HFFc6 (cell line): ENCODE results near the gene SPATA16. TPM values are rescaled to one million over a fixed set of nuclear protein-coding genes. Genes with fewer than 3 reads are reported as not detected.

Experiments used
- DNase-seq: peaks from one replicate; pipeline ENCODE4 v3.0.0-alpha.2; 2018
- H3K27ac Mint-ChIP-seq: 2 replicates; pipeline ENCODE4 v1.8.0; 2020; ENCODE audit warnings: mild to moderate bottlenecking, mixed read lengths
- H3K27me3 Mint-ChIP-seq: 2 replicates; pipeline ENCODE4 v1.8.0; 2021; ENCODE audit warnings: mild to moderate bottlenecking, moderate library complexity, mixed read lengths; ENCODE audit not compliant: insufficient read depth
- H3K36me3 Mint-ChIP-seq: 2 replicates; pipeline ENCODE4 v1.8.0; 2021; ENCODE audit warnings: low read depth, mixed read lengths
- H3K4me1 Mint-ChIP-seq: 2 replicates; pipeline ENCODE4 v1.8.0; 2020; ENCODE audit warnings: low read depth, mixed read lengths
- H3K4me3 Mint-ChIP-seq: 2 replicates; pipeline ENCODE4 v1.8.0; 2020; ENCODE audit warnings: mild to moderate bottlenecking, moderate library complexity, mixed read lengths
- H3K9me3 Mint-ChIP-seq: 2 replicates; pipeline ENCODE4 v1.8.0; 2020; ENCODE audit warnings: mild to moderate bottlenecking, mixed read lengths
- CTCF ChIP-seq: fragments of 200-600 bp; sonication (generic); IDR thresholded peaks from 2 replicates; pipeline ENCODE4 v1.5.0; 2021; ENCODE audit warnings: antibody characterized with exemption, mild to moderate bottlenecking
- total RNA-seq, 6 experiments: library from RNA; stranded (reverse); fragmentation: NEBNext Ultra II Directional; extraction: Animal tissue kit (Norgen Biotek cat#: 25700); gene quantifications; 2 replicates in 1 of 6; 3 replicates in 5 of 6; pipeline ENCODE4 v1.2.3, GENCODE V29; 2021

SPATA16 gene
- total RNA-seq, 6 experiments from 2014 or later: not detected

- no peak for DNase-seq
- H3K4me1 Mint-ChIP-seq: no peaks in the 10 kb centered on the region
- no peaks in the 10 kb centered on the region for H3K36me3 Mint-ChIP-seq
- H3K27me3 Mint-ChIP-seq: peaks cover 1% of the 10 kb centered on the region; the same call in 1 of the 2 replicates
- no peaks in the 10 kb centered on the region for H3K9me3 Mint-ChIP-seq
- H3K27ac Mint-ChIP-seq: no peak overlapping the region
- TF ChIP-seq CTCF: no peak
- H3K4me3 Mint-ChIP-seq: no peak overlapping the region
Measured at GRCh38 chr3:173058229-173058628, 82.8 kb downstream of the SPATA16 start.

- no peak for TF ChIP-seq CTCF
- Mint-ChIP-seq H3K27me3 (peaks cover 3% of the 10 kb centered on the region; the same call in 1 of the 2 replicates), H3K4me3 (no peak overlapping the region), H3K9me3 (no peaks in the 10 kb centered on the region), H3K27ac (no peak overlapping the region), H3K36me3 (no peaks in the 10 kb centered on the region), H3K4me1 (no peaks in the 10 kb centered on the region)
- no peak for DNase-seq
Measured at GRCh38 chr3:173055228-173055933, 85.7 kb downstream of the SPATA16 start.

DNA sequence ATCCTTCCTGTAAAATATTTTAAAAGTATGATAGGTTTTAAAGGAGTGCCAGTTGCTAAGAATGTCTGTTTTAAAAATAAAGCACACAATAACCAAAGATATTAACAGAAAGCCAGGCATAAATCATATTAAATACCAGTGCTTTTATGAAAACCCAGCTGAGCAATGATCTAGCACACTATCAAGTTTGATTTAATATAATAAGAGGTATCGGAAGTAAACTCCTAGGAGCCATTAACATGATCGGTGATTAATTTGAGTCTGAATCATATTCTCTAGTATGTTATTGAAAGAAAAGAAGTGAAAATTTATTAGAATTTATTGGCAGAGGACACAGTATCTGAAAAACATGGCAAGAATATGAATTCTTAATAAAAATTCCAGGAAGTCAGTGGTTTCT, 91.7 kb downstream of the SPATA16 start:
- Mint-ChIP-seq H3K4me3 (no peak overlapping the region), H3K9me3 (no peaks in the 10 kb centered on the region), H3K36me3 (no peaks in the 10 kb centered on the region), H3K27ac (no peak overlapping the region), H3K4me1 (no peaks in the 10 kb centered on the region), H3K27me3 (peaks cover 2% of the 10 kb centered on the region; the same call in 1 of the 2 replicates)
- no peak for TF ChIP-seq CTCF
- no peak for DNase-seq

DNA sequence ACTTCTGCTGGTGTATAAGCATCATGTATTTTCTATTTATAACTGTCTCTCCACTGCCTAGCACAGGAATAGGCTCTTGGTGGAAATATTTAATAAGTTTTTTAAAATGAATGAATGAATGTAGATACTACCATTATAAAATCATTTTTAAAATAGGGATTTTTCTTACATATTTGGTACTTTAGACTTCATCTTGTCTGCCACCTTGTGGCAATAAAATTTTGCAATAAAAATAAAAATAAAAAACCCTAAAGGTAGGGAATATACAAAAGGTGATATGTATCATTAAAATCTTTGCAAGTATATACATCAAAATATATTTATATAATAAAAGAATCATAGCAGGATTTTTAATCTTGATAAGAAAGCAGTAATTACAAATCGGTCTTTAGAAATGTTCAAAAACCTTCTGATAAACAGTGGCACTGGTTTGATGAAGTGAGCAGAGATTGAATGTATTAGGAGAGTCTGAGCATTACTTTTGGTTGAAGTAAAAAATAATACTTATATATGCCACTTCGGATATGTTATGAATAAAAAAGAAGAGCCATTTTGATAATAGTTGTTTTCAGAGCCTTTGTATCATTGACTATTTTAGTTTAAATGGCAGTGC, 95.2 kb downstream of the SPATA16 start:
- Mint-ChIP-seq H3K36me3 (no peaks in the 10 kb centered on the region), H3K4me1 (no peaks in the 10 kb centered on the region), H3K27ac (no peak overlapping the region), H3K9me3 (no peaks in the 10 kb centered on the region), H3K4me3 (no peak overlapping the region), H3K27me3 (no peaks in the 10 kb centered on the region; the same call in 1 of the 2 replicates)
- no peak for DNase-seq
- peak; percentile 78 for TF ChIP-seq CTCF

GRCh38 chr3:173044998-173045397, 96.0 kb downstream of the SPATA16 start:
- Mint-ChIP-seq H3K4me3 (no peak overlapping the region), H3K27me3 (no peaks in the 10 kb centered on the region; the same call in 1 of the 2 replicates), H3K9me3 (no peaks in the 10 kb centered on the region), H3K27ac (no peak overlapping the region), H3K4me1 (no peaks in the 10 kb centered on the region), H3K36me3 (no peaks in the 10 kb centered on the region)
- no peak for TF ChIP-seq CTCF
- no peak for DNase-seq
